Activated CD4-positive, CD25-positive, alpha-beta regulatory T cell treated with anti-CD3 and anti-CD28 coated beads, Interleukin-2, amount 50 U/mL, for 16 hours (primary cell): ENCODE measurements around the gene TMEM273.

ENCODE experiments used
- DNase-seq: peaks from one replicate; pipeline ENCODE4 v3.0.0-alpha.2; 2020; ENCODE audit warnings: low read depth, low spot score

The TMEM273 gene

GRCh38 chr10:49140304-49141177 is 47.6 kb downstream of the TMEM273 start:
- DNase-seq: no peak

GRCh38 chr10:49139846-49140195 is 48.4 kb downstream of the TMEM273 start:
- no peak for DNase-seq

GRCh38 chr10:49139028-49139845 is 49.0 kb downstream of the TMEM273 start:
- DNase-seq: no peak

GRCh38 chr10:49138361-49138891 is 49.8 kb downstream of the TMEM273 start:
- no peak for DNase-seq

GRCh38 chr10:49136525-49136924 is 51.7 kb downstream of the TMEM273 start:
- DNase-seq: no peak

- no peak for DNase-seq
These were observed 52.4 kb downstream of the TMEM273 start for GRCh38 chr10:49135575-49136313.

GRCh38 chr10:49134327-49134726 is 53.9 kb downstream of the TMEM273 start:
- DNase-seq: no peak

GRCh38 chr10:49133706-49134248 is 54.4 kb downstream of the TMEM273 start, which contains the start of gene FAM170B:
TSS of gene FAM170B (minus strand) at chr10:49134021. CDS start at chr10:49133918, 103 bp downstream.
- no peak for DNase-seq

- DNase-seq: no peak
These were observed 55.8 kb downstream of the TMEM273 start for GRCh38 chr10:49132362-49132737.

GRCh38 chr10:49131507-49132361 is 56.5 kb downstream of the TMEM273 start:
- DNase-seq: no peak

- no peak for DNase-seq
These were observed 58.8 kb downstream of the TMEM273 start for GRCh38 chr10:49129376-49129775.

- DNase-seq: no peak
These were observed 59.3 kb downstream of the TMEM273 start for GRCh38 chr10:49128854-49129253.

- no peak for DNase-seq
These were observed 63.9 kb downstream of the TMEM273 start for GRCh38 chr10:49123981-49124950.

GRCh38 chr10:49120911-49121310 is 67.3 kb downstream of the TMEM273 start:
- DNase-seq: no peak

- no peak for DNase-seq
These were observed 68.4 kb downstream of the TMEM273 start for GRCh38 chr10:49119746-49120145.

GRCh38 chr10:49118430-49119074 is 69.6 kb downstream of the TMEM273 start:
- DNase-seq: no peak

- DNase-seq: no peak
These were observed 70.7 kb downstream of the TMEM273 start for GRCh38 chr10:49117376-49118070.
